Measurements from ENCODE around the gene MTA3.

The MTA3 gene

DNA sequence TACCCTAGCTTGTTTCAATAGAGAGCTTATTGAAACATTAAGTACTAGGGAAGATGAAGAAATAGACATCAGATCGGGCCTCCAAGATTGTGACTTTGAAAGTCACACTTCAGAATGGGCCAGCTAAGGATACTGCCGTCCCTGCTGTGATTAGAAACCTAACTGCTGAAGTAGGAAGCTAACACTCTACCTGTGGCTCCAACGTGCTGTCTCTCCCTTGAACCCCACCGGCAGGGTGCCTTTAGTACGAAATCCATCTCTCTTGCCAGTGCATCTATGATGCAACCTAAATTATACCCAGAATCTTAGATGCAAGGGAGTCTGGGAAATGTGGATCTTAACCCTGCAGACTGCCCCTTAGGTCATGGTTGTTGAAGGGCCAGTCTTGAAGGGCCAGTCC lies 116.9 kb downstream of the MTA3 start:
- no peak overlapping the region for H3K4me3 ChIP-seq (ENCODE audit: low read depth, low read length)
- TF ChIP-seq, protein P1, sequence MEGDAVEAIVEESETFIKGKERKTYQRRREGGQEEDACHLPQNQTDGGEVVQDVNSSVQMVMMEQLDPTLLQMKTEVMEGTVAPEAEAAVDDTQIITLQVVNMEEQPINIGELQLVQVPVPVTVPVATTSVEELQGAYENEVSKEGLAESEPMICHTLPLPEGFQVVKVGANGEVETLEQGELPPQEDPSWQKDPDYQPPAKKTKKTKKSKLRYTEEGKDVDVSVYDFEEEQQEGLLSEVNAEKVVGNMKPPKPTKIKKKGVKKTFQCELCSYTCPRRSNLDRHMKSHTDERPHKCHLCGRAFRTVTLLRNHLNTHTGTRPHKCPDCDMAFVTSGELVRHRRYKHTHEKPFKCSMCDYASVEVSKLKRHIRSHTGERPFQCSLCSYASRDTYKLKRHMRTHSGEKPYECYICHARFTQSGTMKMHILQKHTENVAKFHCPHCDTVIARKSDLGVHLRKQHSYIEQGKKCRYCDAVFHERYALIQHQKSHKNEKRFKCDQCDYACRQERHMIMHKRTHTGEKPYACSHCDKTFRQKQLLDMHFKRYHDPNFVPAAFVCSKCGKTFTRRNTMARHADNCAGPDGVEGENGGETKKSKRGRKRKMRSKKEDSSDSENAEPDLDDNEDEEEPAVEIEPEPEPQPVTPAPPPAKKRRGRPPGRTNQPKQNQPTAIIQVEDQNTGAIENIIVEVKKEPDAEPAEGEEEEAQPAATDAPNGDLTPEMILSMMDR (IDR thresholded peaks at IDR 0.05; ENCODE audit: low read depth, low read length): no peak
- peaks cover 3% of the 10 kb centered on the region; the same call in 1 of the 2 replicates for H3K36me3 ChIP-seq
- no peaks in the 10 kb centered on the region for H3K27me3 ChIP-seq (ENCODE audit: insufficient read depth, low read depth, severe bottlenecking)
- DNase-seq: no peak
- H3K9me3 ChIP-seq (ENCODE audit: severe bottlenecking): no peaks in the 10 kb centered on the region
- H3K27ac ChIP-seq: no peak overlapping the region

DNA sequence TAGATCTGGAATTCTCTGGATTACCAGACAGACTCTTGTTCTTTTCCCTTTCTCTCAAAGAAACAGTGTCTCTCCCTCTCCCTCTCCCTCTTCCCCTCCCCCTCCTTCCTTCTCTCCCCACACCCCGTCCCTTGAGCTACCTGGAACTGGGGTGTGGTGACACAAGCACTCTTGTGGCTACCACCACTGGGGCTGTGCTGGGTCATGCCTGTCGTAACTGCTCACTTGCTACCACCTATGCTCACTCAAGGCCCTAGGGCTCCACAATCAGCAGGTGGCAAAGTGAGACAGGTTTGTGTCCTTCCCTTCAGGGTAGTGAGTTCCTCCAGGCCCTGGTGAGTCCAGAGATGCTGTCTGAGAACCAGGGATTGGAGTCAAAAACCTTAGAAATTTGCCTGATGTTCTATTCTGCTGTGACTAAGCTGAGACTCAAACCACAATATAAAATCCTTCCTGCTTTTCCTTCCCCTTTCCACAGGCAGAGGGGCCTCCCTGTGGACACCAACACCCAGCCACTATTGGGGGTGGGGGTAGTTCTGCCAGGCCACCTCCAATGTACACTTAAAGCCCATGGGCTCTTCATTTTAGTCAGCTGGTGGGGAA lies 124.7 kb downstream of the MTA3 start:
- Histone ChIP-seq H3K4me3 (ENCODE audit: low read depth, low read length) (no peak overlapping the region), H3K36me3 (peaks cover 3% of the 10 kb centered on the region), H3K9me3 (ENCODE audit: severe bottlenecking) (no peaks in the 10 kb centered on the region), H3K27me3 (ENCODE audit: insufficient read depth, low read depth, severe bottlenecking) (no peaks in the 10 kb centered on the region), H3K27ac (no peak overlapping the region)
- TF ChIP-seq, protein P1 (IDR thresholded peaks at IDR 0.05; ENCODE audit: low read depth, low read length): no peak
- DNase-seq: no peak

DNA sequence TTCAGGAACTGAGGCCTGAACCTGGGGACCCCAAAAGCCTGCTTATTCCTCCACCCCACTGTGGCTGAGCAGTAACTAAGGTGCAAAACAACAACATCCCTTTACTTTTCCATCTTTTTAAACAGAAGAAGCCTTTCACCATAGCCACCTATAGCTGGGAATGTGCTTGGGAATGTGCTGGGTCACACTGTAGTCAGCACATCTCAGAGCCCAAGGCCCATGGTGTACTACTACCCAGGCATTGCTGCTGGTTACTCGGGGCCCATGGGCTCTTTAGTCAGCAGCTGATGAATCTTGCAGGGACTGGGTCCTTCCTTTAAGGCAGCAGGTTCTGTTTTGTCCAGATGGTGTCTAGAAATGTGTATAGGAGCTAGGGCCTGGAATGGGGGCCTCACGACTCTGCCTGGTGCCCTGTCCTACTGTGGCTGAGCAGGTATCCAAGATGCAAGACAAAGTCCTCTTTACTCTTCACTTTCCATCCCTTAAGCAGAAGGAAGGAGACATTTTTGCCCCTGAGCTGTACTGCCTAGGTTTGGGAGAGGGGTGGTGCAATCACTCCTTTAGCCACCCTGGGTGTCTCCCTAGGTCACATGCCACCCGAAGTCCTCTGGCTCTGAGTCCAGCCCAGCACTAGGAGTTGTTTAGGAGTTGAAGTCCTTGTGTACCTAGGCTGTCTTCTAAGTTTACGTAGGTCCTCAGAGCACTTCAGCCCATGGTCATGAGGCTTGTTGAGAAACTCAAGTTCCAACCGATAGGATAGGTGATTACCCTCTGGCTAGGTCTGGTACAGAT lies 125.5 kb downstream of the MTA3 start:
- TF ChIP-seq, protein P1 (IDR thresholded peaks at IDR 0.05; ENCODE audit: low read depth, low read length): no peak
- Histone ChIP-seq H3K27ac (no peak overlapping the region), H3K27me3 (ENCODE audit: insufficient read depth, low read depth, severe bottlenecking) (no peaks in the 10 kb centered on the region), H3K36me3 (peaks cover 3% of the 10 kb centered on the region), H3K9me3 (ENCODE audit: severe bottlenecking) (no peaks in the 10 kb centered on the region), H3K4me3 (ENCODE audit: low read depth, low read length) (no peak overlapping the region)
- no peak for DNase-seq

DNA sequence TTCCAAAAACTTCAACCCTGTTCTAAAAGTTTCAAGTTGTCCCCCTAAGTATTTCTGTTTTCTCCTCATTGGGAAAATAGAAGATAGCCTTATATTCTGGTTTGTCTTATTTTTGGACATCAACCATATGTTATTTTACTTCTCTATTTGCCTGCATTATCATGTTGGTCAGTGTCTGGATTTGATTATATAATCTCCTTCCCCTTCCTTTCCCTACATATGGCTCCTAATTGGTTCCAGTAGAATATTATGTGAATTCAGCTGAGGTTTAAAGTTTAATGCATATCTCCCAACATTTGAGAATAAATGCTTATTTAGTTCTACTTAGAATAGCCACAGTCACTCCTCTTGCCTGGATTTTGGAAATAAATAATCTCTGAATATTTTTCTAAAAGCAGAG lies 128.6 kb downstream of the MTA3 start:
- no peaks in the 10 kb centered on the region for H3K27me3 ChIP-seq (ENCODE audit: insufficient read depth, low read depth, severe bottlenecking)
- TF ChIP-seq, protein P1 (IDR thresholded peaks at IDR 0.05; ENCODE audit: low read depth, low read length): no peak
- H3K36me3 ChIP-seq: peaks cover 3% of the 10 kb centered on the region
- no peaks in the 10 kb centered on the region for H3K9me3 ChIP-seq (ENCODE audit: severe bottlenecking)
- H3K4me3 ChIP-seq (ENCODE audit: low read depth, low read length): no peak overlapping the region
- no peak overlapping the region for H3K27ac ChIP-seq
- DNase-seq: no peak

DNA sequence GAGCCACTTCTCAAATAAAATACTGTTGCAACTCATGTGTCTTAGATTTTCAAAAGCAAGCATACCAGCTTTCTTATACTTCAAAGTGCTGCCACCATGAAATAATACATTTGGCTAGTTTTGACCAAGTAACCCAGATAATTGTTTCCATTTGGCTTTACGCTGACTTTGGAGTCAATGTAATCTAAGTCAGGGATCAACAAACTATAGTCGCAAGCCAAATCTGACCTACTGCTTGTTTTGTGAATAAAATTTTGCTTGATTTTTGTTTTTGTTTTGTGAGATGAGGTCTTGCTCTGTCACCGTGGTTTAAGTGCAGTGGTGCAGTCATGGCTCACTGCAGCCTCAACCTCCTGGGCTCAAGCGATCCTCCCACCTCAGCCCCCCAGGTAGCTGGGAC lies 130.5 kb downstream of the MTA3 start:
- no peaks in the 10 kb centered on the region for H3K9me3 ChIP-seq (ENCODE audit: severe bottlenecking)
- no peak for DNase-seq
- TF ChIP-seq, protein P1 (IDR thresholded peaks at IDR 0.05; ENCODE audit: low read depth, low read length): no peak
- H3K4me3 ChIP-seq (ENCODE audit: low read depth, low read length): no peak overlapping the region
- no peak overlapping the region for H3K27ac ChIP-seq
- H3K27me3 ChIP-seq (ENCODE audit: insufficient read depth, low read depth, severe bottlenecking): no peaks in the 10 kb centered on the region
- H3K36me3 ChIP-seq: no peaks in the 10 kb centered on the region; the same call in none of the 2 replicates

All from WERI-Rb-1 (cell line).